NK-92 treated with Interleukin-12 subunit alpha and Interleukin-12 subunit beta, amount 100 ng/mL, for 24 hours (cell line): ENCODE data around the gene ADAMTSL1.

Source experiments
- DNase-seq: peaks from one replicate; lab custom pipeline; 2025; lab: John Stamatoyannopoulos, UW

Gene ADAMTSL1

DNA sequence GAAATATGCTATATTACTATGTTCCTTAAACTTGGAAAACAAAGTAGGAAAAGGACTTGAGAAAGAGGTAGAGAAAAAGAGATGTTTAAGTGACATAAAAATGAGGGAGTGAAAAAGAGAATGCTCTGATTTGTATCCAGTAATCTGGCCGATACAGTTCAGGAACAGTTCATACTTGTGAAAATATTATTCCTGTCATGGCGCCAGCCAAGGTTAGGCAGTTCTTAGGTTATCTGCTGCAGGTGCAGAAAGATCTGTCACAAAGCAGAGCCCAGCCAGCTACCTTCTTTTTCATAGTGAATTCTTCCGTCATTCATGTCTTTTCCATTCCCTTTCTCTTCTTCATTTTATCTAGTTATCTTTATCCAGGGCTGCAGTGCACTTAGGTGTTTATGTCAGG lies 256.3 kb downstream of the ADAMTSL1 start:
- DNase-seq: no peak

DNA sequence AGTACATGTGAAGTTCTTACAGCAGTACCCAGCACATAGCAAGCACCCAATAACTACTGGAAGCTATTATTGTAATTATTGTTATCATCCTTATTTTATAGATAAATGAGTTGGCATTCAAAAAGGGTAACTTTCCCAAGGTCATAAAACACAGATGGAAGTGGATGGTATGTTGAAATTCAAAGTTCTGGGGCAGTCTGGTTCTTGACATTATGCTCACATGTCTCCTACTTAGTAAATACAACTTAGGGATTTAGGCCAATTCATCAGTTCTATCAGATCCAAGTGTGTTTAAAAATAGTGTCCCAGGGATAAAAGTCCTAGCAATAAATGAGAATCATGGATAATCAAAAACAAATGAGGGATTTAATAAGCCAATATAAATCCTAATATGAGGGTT lies 265.2 kb downstream of the ADAMTSL1 start:
- no peak for DNase-seq

DNA sequence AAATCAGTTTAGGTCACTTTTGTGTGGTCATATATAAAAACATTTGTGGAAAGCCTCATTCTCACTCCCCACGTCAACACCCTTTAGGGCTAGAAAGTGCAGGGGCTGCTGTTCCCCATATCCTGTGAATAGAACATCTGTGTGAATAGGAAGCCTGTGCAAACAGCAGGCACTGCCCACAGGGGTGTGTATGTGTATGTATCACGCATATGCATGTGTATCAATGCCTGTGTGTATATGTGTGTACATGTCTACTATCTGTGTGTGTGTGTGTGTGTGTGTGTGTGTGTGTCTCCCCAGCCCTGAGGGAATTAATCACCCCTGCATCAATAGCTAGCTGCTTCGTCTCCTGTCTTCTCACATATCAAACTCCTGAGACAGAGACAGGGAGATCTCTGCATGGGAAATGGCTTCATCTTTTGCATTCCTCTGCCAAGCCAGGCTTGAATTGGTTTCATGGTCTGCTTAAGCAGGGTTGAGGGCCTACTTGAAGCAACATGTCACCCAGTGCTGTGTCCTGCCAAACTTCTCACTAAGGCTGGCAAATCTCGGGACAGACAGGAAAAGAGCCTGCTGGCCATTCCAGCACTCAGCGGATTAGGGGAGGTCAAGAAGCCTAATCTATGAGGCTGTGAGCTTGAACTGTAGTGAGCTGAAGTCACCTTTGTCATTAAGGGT lies 265.8 kb downstream of the ADAMTSL1 start:
- no peak for DNase-seq

DNA sequence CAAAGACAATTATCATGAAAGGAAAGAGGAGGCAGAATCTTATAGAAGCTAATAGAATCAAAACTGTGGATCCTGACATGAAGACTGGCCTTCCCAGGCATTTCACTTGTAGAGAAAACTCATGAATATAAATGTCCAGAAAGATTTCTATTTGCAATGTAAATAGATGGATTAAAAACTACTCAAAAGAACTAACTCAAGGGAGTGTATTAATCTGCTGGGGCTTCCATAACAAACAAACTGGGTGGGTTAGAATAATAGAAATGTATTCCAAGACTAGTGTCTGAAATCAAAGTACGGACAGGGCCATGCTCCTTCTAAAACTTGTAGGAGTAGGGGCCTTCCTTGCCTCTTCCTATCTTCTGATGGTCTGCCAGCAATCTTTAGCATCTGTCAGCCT lies 267.4 kb downstream of the ADAMTSL1 start:
- no peak for DNase-seq

DNA sequence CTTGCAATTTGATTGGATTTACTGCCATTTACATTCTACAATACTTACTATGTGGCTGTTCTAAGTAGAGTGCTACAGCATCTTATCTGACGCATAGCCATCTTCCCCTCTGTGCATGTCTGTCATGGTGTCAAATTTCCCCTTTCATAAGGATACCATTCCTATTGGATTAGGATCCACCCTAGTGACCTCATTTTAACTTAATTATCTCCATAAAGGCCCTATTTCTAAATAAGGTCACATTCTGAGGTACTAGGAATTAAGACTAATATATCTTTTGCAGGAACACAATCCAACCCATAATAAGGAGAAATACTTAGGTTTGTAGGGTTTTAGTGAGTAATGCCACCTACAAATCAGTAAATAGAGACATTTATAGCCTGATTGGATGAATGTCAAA lies 268.0 kb downstream of the ADAMTSL1 start:
- no peak for DNase-seq

DNA sequence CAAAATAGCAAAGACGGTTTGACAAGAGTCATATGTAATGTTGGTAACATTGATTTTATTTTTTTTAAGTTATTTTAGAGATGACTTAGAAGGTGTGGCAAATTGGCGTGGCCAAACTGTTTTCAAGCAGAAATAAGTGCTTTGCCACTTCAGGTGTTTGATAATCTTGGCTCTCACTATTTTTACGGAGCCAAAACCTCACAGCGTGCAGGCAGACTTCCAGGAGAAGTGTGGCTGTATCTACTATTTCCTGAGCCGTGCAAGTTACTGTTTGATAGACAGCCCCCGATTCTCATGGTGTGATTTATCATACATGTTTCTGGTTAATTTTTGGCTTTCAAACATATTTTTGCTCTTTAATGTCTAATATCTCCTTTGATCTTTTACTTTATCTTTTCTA lies 269.5 kb downstream of the ADAMTSL1 start:
- no peak for DNase-seq

DNA sequence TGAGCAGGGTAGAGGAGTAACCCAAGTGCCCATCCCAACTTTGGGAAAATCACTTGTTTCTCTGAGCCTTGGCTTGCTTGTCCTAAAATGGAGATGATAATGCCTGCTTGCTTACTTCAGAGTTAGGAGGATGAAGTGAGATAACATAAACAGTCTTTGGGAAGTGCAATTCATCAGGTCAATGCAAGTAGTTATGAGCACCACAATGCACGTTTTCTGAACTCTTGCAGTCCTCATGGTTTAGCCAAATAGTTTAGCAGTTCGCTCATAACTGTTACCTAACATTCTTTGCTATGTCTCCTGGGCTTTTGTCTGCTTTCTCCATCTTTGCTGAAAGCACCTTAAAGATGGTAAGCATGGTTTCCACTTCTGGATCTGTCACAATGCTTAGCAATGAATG lies 270.0 kb downstream of the ADAMTSL1 start:
- no peak for DNase-seq

DNA sequence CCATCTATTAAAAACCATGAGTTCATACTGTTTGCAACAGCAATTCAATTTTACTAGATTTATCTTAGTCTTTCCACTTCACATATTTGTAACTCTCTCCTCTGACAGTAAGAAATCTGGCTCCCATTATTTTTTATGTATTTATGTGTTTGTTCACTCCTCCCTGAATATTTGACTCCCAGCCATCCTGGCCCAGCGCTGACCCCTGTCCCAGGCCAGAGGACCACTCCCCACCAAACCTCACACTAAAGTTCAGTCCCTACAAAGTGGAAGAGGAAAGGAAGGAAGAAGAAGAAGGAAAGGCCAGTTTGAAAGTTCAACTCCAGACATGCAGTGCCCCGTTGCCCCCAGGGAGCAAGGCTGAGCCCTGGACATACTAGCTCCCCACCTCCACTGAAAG lies 271.8 kb downstream of the ADAMTSL1 start:
- no peak for DNase-seq

DNA sequence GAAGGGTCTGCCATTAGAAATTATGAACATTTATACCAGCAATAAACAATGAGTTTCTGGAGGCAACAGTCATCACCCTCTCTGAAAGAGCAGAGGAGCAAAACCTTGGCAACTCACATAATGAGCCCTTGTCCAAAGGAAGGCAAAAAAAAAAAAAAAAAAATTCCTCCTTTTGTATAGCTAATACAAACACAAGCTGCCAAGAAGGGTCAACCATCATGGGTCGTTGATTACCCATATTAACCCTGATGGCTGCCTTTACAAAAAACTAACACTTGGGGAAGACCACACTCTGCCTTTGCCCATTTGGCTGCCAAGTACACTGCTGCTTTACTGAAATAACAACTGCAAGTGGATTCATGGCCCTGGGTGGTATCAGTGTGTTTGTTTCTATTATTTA lies 272.7 kb downstream of the ADAMTSL1 start:
- DNase-seq: no peak

DNA sequence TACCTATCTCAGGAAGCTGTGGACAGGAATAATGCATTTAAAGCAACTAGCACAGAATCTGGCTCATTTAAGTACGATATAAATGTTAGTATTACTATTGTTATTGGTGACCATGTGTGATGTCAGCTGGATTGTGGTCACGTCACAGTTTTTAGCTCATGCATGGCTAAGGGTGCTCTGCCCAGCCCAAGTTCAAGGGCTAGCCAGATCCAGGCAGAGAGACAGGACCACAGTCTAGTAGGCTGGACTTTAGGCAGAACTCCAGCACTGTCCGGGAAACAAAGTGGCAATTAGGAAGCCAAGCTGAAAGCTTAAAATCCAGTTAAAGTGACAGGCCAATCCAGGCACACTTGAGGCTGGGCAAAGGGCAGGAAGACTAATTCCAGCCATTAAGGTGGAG lies 273.6 kb downstream of the ADAMTSL1 start:
- DNase-seq: no peak

DNA sequence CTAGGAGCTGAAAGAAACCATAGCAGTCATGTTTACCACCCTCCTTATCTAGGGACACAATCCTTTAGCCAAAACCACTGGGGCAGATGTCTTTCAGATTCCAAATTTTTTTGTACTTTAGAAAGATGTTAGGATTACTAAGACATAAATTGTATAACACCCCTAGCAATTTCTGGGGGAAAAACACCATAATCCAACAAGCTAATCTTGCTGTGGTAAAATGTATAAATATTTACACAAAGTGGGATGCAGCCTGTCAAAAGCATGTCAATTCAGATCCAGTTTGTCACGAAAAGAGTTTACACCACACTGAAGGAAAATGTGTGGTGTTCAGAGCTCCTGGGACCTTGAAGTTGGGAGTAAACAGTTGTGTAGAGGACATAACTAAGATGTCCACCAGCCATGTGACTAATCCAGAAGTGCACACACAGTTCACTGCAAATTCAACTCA lies 274.3 kb downstream of the ADAMTSL1 start:
- no peak for DNase-seq

DNA sequence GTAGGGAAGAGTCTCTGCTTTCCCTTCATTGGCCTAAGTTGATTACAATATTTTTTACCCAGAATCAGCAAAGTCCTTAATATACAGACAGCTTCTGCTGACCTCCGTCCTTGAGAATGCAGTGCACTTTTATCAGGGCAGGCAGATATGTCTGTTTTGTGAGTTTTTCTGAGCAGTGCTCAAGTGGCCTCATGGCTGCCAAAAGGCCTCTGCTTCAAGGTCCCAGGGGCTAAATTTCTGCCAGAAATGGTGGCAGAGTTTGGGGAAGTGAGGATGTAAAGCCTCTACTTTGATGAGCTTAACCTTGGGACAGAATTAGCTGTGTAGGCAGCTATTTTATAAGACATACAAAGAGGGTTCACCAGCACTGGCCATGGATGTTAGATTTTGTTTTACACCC lies 275.8 kb downstream of the ADAMTSL1 start:
- no peak for DNase-seq

DNA sequence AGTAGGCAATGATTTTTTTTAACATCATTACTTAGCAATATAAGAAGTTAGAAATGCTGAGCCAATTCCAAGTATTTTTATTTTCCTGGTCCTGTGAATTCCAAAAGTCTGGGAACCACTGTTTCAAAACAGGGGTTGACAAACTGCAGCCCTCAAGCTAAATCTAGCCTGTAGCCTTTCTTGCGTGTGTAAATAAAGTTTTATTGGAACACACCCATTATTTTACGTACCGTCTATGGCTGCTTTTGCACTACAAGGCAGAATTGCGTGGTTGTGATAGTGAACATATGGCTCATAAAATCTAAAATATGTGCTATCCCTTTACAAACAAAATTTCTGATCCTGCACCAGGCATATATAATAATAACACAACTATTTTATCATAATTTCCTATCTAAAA lies 280.0 kb downstream of the ADAMTSL1 start:
- no peak for DNase-seq

DNA sequence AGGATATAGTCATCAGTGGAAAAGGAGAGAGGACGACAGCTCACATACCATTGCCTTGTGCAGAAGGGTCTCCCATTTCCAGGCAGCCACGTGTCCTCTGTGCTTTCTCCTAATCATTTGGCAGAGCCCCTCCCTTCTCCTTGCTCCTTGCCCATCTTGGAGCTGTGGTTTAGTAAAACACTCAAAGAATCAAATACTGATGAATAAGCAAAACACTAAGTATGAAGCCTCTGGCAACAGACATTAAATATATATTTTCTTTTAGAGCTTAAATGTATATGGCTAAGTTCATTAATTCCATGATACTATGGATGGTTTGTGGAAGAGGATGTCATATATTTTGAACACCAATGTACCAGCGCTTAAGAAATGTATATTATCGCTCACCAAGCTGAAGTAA lies 280.6 kb downstream of the ADAMTSL1 start:
- DNase-seq: no peak

DNA sequence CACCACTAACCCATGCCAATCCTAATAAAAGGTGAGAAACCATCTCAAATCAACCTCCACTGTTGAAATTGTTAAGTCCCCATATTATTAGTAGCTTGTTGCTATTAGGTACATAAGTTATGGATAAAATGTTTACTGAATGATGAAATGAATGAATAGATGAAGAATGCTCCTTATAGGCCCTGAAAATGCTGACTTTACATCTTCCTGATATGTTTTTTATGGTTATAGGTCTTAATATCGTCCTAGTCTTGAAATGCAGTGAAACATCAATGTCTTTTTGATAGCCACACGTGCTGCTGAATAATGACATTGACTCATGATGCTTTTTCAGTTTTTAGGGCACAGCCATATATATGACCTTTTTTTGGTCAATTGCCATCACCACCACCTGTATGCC lies 281.3 kb downstream of the ADAMTSL1 start:
- DNase-seq: no peak

DNA sequence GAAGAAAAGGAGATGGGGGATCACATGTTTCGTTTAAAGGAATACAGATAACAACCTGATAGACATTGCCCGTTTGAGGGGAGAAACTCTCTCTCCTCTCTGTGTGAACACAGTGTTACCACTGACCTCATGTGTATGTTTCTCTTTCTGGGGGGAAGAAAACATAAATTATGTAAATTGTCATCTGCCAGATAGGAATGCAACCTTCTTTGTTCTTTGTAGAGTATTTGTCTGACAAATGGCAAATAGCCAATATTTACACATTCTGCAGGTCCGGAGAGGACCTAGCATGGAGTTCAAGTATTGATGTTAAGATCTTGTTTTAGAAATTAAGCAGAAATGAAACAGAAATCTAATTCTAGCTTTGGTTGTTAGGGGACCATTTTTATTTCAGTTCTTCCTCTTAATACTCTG lies 282.8 kb downstream of the ADAMTSL1 start:
- no peak for DNase-seq

DNA sequence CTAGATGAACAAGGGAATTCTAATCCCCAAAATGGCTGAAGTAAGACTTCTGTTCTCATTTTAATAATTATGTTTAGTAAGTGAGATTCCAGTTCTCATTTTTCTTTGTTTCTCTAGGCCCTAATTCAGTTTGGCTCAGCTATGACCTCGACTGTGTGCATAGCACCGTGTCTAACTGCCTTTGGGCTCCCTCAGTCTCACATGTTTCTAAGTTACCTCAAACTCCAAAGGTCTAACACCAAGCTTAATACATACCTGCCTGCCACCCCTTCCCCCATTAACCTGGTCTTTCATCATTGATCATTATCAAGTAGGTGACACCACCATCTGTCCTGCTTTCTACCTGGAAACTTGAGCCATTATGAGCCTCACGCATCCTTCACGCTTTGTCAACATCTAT lies 285.9 kb downstream of the ADAMTSL1 start:
- DNase-seq: no peak

DNA sequence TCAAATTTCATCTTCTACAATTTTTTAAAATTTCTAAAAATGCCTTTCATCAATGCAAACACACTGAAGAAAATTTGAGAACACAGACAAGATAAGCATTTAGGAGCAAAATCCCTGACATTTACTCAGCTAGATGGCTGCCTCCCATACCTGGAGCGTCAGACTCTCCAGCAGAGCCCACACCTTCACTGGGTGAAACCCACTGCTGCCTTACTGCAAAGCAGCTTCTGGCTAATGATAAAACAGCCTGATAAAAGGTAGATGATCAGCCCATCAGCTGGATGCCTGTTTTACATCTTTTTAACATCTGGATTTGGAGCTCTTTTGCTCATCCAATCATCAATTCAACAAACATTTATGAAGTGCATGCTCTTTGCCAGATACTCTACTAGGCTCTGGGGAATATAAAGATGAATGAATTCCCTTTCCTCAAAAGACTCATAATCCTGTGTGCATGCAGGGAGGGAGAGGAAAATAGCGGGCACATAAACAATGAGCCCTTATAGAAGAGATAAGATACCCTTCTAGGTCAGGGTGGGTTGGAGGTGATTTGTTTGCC lies 287.9 kb downstream of the ADAMTSL1 start:
- DNase-seq: no peak

DNA sequence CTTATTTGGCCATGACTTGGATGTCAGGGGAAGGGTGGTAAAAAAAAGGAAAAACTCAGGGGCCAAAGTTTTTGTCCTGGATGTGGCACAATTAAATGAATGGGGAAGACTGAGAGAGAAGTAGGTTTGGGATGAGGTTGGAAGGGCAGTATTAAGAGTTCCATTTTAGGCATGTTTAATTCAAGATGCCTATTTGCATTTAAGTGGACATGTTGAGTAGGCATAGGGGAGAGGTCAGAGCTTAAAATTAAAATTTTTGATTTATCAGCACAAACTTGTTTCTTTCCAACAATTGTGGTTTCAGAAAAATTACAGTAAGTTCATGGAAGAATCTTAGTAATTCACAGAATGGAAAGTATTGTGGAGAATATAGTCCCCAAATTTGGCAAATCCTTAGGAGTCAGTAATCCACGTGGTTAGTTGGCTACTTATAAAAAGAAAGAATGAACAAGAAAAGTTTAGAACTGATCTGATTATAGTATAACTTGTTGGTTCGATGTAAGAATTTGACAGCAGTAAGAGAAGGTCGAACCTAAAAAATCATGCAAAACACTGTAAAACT lies 293.1 kb downstream of the ADAMTSL1 start:
- DNase-seq: no peak

DNA sequence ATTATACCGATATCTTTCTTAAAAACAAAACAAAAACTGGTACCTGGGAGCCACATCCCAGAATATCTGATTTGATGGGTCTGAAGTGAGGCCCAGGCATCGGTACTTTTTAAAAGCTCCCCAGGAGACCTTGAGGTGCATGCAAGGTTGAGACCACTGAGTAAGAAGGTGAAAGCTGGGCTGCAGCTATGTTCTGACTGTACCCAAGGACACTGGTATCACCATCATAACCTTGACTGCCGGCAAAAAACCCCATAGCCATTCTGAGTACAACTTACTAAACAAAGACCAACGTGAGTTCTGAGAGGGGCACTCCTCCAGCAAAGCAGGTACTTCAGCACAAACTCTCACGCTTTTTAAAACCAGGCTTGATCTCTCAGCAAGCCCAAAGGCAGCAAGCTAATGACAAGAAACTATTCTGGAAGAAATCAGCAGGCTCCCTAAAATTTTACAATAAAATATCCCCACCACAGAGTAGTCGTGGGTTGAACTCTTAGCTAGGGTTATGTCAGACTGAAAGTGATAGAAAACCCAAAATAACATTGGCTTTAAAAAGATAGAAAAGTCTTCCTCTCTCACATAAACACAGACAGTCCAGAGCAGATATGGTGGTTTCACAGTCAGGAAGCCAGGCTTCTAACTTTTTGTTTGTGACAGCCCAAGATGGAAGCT lies 295.1 kb downstream of the ADAMTSL1 start:
- DNase-seq: no peak

DNA sequence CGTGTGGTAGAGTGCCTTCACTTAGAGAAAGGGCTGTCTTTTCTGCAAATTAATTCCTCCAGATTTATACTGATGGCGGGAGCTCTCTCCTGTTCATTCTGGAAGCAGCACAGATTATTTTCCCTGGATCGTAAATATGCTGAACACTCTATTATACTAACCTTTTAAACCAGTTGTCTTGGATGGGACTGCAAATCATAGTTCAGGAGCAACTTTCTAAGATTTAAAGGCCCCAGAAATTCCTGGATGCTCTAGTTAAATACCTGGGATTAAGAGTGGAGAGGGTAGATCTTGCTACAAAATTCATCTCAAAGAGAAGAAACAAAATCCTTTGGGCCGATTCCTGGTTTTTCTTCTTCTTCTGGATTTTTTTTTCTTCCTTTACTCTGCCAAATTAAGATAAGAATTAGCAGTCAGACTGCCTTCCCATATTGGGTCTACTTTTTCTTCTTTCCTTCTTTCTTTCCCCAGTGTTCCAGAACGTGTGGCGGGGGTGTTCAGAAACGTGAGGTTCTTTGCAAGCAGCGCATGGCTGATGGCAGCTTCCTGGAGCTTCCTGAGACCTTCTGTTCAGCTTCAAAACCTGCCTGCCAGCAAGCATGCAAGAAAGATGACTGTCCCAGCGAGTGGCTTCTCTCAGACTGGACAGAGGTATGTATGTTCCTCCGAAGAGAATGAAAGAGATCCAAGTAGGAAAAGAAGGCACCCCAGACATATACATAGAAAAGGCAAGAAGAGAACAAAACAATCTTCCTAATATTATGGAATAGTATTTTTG lies 296.4 kb downstream of the ADAMTSL1 start:
- DNase-seq: no peak

DNA sequence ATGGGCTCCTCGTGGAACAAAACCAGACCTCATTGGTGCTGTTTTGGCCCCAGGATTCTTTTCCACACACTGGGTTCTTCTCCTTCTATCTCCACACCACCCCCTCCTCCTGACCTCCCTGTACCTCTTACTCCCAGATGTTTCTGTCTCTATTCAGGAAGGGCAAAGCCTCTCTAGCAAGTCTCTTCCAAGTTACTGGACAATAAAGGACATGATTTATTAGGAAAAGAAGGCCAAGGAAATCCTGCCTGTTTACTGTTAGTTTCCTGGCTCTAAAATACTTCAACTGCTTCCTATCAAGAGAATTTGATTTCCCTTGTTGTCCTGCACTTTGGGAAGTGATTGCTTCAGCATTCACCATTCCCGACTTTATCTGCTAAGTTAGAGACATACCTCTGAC lies 297.1 kb downstream of the ADAMTSL1 start:
- no peak for DNase-seq

DNA sequence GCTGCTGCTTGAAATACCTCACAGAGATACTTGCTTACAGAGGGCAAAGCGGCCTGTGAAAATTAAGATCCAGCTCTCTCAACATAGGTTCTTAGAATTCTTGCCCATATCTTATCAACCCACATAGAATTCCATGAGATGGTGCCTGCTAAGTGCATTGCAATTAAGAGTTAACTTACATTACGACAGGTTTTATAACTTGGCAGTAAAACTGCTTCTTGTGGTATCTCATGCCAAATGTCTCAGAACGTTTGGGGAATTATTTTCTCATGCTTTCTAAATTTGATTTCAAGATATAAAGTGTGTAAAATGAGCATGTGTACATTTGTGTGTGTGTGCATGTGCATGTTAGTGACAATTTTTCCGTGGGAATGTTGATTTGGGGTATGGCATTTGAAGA lies 297.8 kb downstream of the ADAMTSL1 start:
- no peak for DNase-seq
